Measurements from ENCODE around the gene TMEM269. TPM values are rescaled to one million over a fixed set of nuclear protein-coding genes. Genes with fewer than 3 reads are reported as not detected.

The TMEM269 gene
- total RNA-seq, 4 donors from 2014 or later = 0.11 to 0.17 (median 0.16) TPM; not detected in 1

DNA sequence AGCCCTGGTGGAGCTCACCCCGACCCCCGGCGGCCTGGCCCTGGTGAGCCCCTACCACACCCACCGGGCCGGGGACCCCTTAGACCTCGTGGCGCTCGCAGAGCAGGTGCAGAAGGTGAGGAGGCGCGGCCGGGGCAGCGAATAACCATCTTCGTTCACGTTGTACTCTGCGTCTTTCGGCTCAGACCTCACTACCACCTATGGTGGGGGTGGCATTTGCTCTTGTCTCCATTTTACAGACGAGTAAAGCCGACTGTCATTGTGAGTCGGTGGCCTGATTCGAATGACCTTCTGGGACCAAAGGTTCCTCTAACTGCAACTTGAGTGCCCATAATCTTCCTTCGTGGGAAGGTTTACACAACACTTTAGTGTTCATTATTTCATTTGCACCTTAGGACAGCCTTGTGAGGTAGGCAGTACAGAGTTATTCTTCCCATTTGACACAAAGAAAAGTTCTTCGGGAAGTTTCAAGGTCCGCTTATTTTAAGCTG is 17.2 kb upstream of the TMEM269 start:
- peak overlapping the region; percentile 89 for H3K4me3 ChIP-seq
- no peaks in the 10 kb centered on the region for H3K9me3 ChIP-seq
- H3K36me3 ChIP-seq = no peaks in the 10 kb centered on the region
- peak overlapping the region; percentile 88 for H3K27ac ChIP-seq
- WGBS = 5% methylated on average over 11 of the region's 23 CpGs
- no peak for DNase-seq (ENCODE audit: low spot score in 2 of 2)
- TF ChIP-seq POLR2A (IDR thresholded peaks at IDR 0.05) = no peak
- TF ChIP-seq EP300 (IDR thresholded peaks at IDR 0.05) = peak; percentile 23
- H3K27me3 ChIP-seq = no peaks in the 10 kb centered on the region
- peaks cover 56% of the 10 kb centered on the region for H3K4me1 ChIP-seq

DNA sequence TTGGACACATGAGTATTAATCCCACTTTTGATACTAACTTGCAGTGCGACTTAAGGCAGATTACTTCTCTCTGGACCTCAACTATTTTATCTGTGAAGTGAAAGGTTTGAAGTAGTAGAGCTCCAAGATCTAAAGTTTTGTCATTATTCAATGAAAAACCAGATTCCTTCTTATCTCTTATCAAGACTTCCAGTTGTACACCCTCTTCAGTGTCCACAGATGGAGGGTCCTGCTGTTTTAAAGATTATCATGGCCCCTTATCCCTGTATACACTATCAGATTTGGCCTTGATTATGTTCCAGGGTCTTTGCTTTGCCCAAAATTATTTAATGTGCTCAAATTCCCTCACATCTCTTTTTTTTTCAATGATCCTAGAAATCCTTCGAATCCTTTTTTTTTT is 16.6 kb upstream of the TMEM269 start:
- H3K27ac ChIP-seq = no peak overlapping the region
- H3K4me1 ChIP-seq = peaks cover 53% of the 10 kb centered on the region
- H3K27me3 ChIP-seq = no peaks in the 10 kb centered on the region
- no peak for DNase-seq (ENCODE audit: low spot score in 2 of 2)
- WGBS = 78% methylated on average over 2 of the region's 2 CpGs
- no peaks in the 10 kb centered on the region for H3K9me3 ChIP-seq
- TF ChIP-seq POLR2AphosphoS5 (IDR thresholded peaks at IDR 0.05) (no peak), EP300 (IDR thresholded peaks at IDR 0.05) (no peak), POLR2A (IDR thresholded peaks at IDR 0.05) (no peak)
- TF ChIP-seq, protein P1, sequence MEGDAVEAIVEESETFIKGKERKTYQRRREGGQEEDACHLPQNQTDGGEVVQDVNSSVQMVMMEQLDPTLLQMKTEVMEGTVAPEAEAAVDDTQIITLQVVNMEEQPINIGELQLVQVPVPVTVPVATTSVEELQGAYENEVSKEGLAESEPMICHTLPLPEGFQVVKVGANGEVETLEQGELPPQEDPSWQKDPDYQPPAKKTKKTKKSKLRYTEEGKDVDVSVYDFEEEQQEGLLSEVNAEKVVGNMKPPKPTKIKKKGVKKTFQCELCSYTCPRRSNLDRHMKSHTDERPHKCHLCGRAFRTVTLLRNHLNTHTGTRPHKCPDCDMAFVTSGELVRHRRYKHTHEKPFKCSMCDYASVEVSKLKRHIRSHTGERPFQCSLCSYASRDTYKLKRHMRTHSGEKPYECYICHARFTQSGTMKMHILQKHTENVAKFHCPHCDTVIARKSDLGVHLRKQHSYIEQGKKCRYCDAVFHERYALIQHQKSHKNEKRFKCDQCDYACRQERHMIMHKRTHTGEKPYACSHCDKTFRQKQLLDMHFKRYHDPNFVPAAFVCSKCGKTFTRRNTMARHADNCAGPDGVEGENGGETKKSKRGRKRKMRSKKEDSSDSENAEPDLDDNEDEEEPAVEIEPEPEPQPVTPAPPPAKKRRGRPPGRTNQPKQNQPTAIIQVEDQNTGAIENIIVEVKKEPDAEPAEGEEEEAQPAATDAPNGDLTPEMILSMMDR (IDR thresholded peaks at IDR 0.05) = no peak
- peaks cover 4% of the 10 kb centered on the region for H3K36me3 ChIP-seq
- peak overlapping the region; percentile 89 for H3K4me3 ChIP-seq

GRCh38 chr1:42769811-42770210 is 15.0 kb upstream of the TMEM269 start:
- Histone ChIP-seq H3K27me3 (no peaks in the 10 kb centered on the region), H3K4me1 (peaks cover 44% of the 10 kb centered on the region), H3K36me3 (peaks cover 12% of the 10 kb centered on the region), H3K9me3 (no peaks in the 10 kb centered on the region), H3K27ac (no peak overlapping the region), H3K4me3 (no peak overlapping the region)
- 74% methylated on average over 3 of the region's 3 CpGs for WGBS
- no peak for TF ChIP-seq POLR2A (IDR thresholded peaks at IDR 0.05)
- TF ChIP-seq EP300 (IDR thresholded peaks at IDR 0.05) = no peak
- TF ChIP-seq, protein P1 (IDR thresholded peaks at IDR 0.05) = no peak
- TF ChIP-seq POLR2AphosphoS5 (IDR thresholded peaks at IDR 0.05) = no peak
- no peak for DNase-seq (ENCODE audit: low spot score in 2 of 2)

DNA sequence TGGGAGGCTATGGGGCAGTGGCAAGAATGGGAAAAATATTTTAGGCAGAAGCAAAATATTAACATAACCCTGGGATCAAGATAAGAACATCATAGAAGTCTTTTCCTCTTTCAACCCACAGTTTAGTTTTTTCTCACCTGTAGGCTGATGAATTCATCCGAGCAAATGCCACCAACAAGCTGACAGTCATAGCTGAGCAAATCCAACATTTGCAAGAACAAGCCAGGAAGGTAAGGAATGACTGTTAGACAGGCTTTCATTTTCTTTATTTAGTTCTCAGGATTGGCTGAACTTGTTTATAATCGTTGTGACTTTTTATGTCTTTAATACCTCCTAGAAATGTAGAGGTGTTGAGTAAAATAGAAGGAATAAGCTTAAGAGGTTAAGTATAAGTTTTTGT is 11.4 kb upstream of the TMEM269 start:
- Histone ChIP-seq H3K4me3 (no peak overlapping the region), H3K4me1 (peaks cover 22% of the 10 kb centered on the region), H3K9me3 (no peaks in the 10 kb centered on the region), H3K27ac (no peak overlapping the region), H3K36me3 (peaks cover 37% of the 10 kb centered on the region), H3K27me3 (no peaks in the 10 kb centered on the region)
- no peak for DNase-seq (ENCODE audit: low spot score in 2 of 2)
- TF ChIP-seq, protein P1 (IDR thresholded peaks at IDR 0.05) = no peak
- TF ChIP-seq EP300 (IDR thresholded peaks at IDR 0.05) = no peak
- TF ChIP-seq POLR2AphosphoS5 (IDR thresholded peaks at IDR 0.05) = no peak
- WGBS = 48% methylated on average over 2 of the region's 2 CpGs

GRCh38 chr1:42774928-42775526 is 9.8 kb upstream of the TMEM269 start:
- 85% methylated on average over 5 of the region's 5 CpGs for WGBS
- no peaks in the 10 kb centered on the region for H3K27me3 ChIP-seq
- peaks cover 47% of the 10 kb centered on the region for H3K36me3 ChIP-seq
- DNase-seq (ENCODE audit: low spot score in 2 of 2) = no peak
- H3K9me3 ChIP-seq = no peaks in the 10 kb centered on the region
- H3K4me3 ChIP-seq = no peak overlapping the region
- peaks cover 6% of the 10 kb centered on the region for H3K4me1 ChIP-seq
- H3K27ac ChIP-seq = no peak overlapping the region
- no peak for TF ChIP-seq EP300 (IDR thresholded peaks at IDR 0.05)
- TF ChIP-seq POLR2AphosphoS5 (IDR thresholded peaks at IDR 0.05) = no peak
- TF ChIP-seq, protein P1 (IDR thresholded peaks at IDR 0.05) = no peak
- TF ChIP-seq POLR2A (IDR thresholded peaks at IDR 0.05) = no peak
